Upper lobe of left lung (tissue), 4 donors: ENCODE measurements around the gene TIGD4.

Source experiments
- POLR2A ChIP-seq, 4 donors: fragments of 450-650 bp; IDR thresholded peaks; one replicate each; pipeline ENCODE4 v1.5.1; 2016 to 2017; ENCODE audit warnings: antibody characterized with exemption in 4 of 4, mild to moderate bottlenecking in 2 of 4
- POLR2AphosphoS5 ChIP-seq, 2 donors: sonication (generic); formaldehyde crosslinking; IDR thresholded peaks; one replicate each; pipeline ENCODE4 v1.5.1; 2017; ENCODE audit warnings: antibody characterized with exemption in 2 of 2
- TF ChIP-seq, protein P1 (sequence below), 6 experiments: fragments of 450-650 bp in 4 of 6; fragments of 200-600 bp in 2 of 6; sonication (generic) in 2 of 6; IDR thresholded peaks; one replicate each; pipeline ENCODE4 v1.5.1; 2016 to 2019; ENCODE audit warnings: antibody characterized with exemption in 6 of 6

DNA sequence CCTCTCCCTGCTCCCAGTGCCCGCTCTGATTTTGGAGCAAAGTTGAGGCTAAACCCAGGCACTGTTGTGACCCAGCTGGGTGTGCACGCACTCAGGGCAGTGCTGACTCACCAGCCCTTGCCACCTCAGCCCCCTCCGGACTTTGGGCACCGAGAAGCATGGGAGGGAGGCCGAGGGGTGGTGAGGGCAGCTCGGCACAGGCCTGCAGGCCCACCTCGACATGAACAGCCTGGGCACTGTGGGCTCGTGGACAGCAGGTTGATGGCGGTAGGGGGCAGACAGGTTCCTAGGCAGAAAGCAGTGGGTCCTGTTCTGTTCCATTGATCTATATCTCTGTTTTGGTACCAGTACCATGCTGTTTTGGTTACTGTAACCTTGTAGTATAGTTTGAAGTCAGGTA, 30.9 kb downstream of the TIGD4 start:
- TF ChIP-seq, protein P1, sequence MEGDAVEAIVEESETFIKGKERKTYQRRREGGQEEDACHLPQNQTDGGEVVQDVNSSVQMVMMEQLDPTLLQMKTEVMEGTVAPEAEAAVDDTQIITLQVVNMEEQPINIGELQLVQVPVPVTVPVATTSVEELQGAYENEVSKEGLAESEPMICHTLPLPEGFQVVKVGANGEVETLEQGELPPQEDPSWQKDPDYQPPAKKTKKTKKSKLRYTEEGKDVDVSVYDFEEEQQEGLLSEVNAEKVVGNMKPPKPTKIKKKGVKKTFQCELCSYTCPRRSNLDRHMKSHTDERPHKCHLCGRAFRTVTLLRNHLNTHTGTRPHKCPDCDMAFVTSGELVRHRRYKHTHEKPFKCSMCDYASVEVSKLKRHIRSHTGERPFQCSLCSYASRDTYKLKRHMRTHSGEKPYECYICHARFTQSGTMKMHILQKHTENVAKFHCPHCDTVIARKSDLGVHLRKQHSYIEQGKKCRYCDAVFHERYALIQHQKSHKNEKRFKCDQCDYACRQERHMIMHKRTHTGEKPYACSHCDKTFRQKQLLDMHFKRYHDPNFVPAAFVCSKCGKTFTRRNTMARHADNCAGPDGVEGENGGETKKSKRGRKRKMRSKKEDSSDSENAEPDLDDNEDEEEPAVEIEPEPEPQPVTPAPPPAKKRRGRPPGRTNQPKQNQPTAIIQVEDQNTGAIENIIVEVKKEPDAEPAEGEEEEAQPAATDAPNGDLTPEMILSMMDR (IDR thresholded peaks at IDR 0.05), result no peak
- TF ChIP-seq POLR2AphosphoS5 (IDR thresholded peaks at IDR 0.05) (no peak), POLR2A (IDR thresholded peaks at IDR 0.05) (no peak)
